Mesothelial cell of epicardium (in vitro differentiated cells): ENCODE results near the gene SCMH1. TPM values are rescaled to one million over a fixed set of nuclear protein-coding genes. Genes with fewer than 3 reads are reported as not detected.

ENCODE experiments used
- DNase-seq, 2 experiments: peaks; one replicate each; pipeline ENCODE4 v3.0.0; 2021; ENCODE audit warnings: low spot score in 2 of 2; ENCODE audit not compliant: unreplicated experiment in 2 of 2
- H3K27ac Mint-ChIP-seq: 2 replicates; pipeline ENCODE4 v1.8.0; 2021; ENCODE audit warnings: mixed read lengths
- H3K27me3 Mint-ChIP-seq: 2 replicates; pipeline ENCODE4 v1.8.0; 2021; ENCODE audit warnings: low read depth, mixed read lengths
- H3K36me3 Mint-ChIP-seq: 2 replicates; pipeline ENCODE4 v1.8.0; 2021; ENCODE audit warnings: mixed read lengths
- H3K4me1 Mint-ChIP-seq: 2 replicates; pipeline ENCODE4 v1.8.0; 2021; ENCODE audit warnings: mixed read lengths
- H3K4me3 Mint-ChIP-seq: 2 replicates; pipeline ENCODE4 v1.8.0; 2021; ENCODE audit warnings: mild to moderate bottlenecking, moderate library complexity, mixed read lengths
- H3K9me3 Mint-ChIP-seq: 2 replicates; pipeline ENCODE4 v1.8.0; 2021; ENCODE audit warnings: mixed read lengths
- CTCF ChIP-seq: fragments of 200-600 bp; sonication (generic); IDR thresholded peaks from one replicate; pipeline ENCODE4 v1.5.0; 2021; ENCODE audit warnings: antibody characterized with exemption; ENCODE audit not compliant: unreplicated experiment
- total RNA-seq: library from RNA; stranded (reverse); gene quantifications from 3 replicates; pipeline ENCODE4 v1.2.1, GENCODE V29; 2021

The SCMH1 gene
- total RNA-seq, 1 donor from 2014 or later: 59.1 TPM

GRCh38 chr1:41097105-41097504, 145.0 kb downstream of the SCMH1 start:
- no peaks in the 10 kb centered on the region for H3K27me3 Mint-ChIP-seq
- H3K36me3 Mint-ChIP-seq: peaks cover 3% of the 10 kb centered on the region
- peaks cover 16% of the 10 kb centered on the region for H3K4me1 Mint-ChIP-seq
- H3K27ac Mint-ChIP-seq: no peak overlapping the region
- no peak for DNase-seq
- TF ChIP-seq CTCF: no peak
- H3K4me3 Mint-ChIP-seq: no peak overlapping the region
- no peaks in the 10 kb centered on the region for H3K9me3 Mint-ChIP-seq

- no peak overlapping the region for H3K4me3 Mint-ChIP-seq
- DNase-seq: no peak
- no peak overlapping the region for H3K27ac Mint-ChIP-seq
- peaks cover 4% of the 10 kb centered on the region for H3K4me1 Mint-ChIP-seq
- no peak for TF ChIP-seq CTCF
- no peaks in the 10 kb centered on the region for H3K27me3 Mint-ChIP-seq
- H3K36me3 Mint-ChIP-seq: peaks cover 20% of the 10 kb centered on the region
- no peaks in the 10 kb centered on the region for H3K9me3 Mint-ChIP-seq
These were observed 148.3 kb downstream of the SCMH1 start for GRCh38 chr1:41093826-41094225.

- DNase-seq: no peak
- TF ChIP-seq CTCF: no peak
- no peaks in the 10 kb centered on the region for H3K4me1 Mint-ChIP-seq
- H3K27me3 Mint-ChIP-seq: no peaks in the 10 kb centered on the region
- no peaks in the 10 kb centered on the region for H3K9me3 Mint-ChIP-seq
- H3K27ac Mint-ChIP-seq: no peak overlapping the region
- no peak overlapping the region for H3K4me3 Mint-ChIP-seq
- peaks cover 34% of the 10 kb centered on the region for H3K36me3 Mint-ChIP-seq
These were observed 155.2 kb downstream of the SCMH1 start for GRCh38 chr1:41086921-41087320.

- no peak for TF ChIP-seq CTCF
- H3K27me3 Mint-ChIP-seq: no peaks in the 10 kb centered on the region
- peaks cover 54% of the 10 kb centered on the region for H3K36me3 Mint-ChIP-seq
- DNase-seq: no peak
- no peak overlapping the region for H3K4me3 Mint-ChIP-seq
- no peak overlapping the region for H3K27ac Mint-ChIP-seq
- H3K4me1 Mint-ChIP-seq: no peaks in the 10 kb centered on the region
- peaks cover 29% of the 10 kb centered on the region for H3K9me3 Mint-ChIP-seq
These were observed 163.5 kb downstream of the SCMH1 start for GRCh38 chr1:41078616-41079015.

GRCh38 chr1:41078193-41078592, 163.9 kb downstream of the SCMH1 start:
- no peaks in the 10 kb centered on the region for H3K27me3 Mint-ChIP-seq
- DNase-seq: no peak
- peaks cover 29% of the 10 kb centered on the region for H3K9me3 Mint-ChIP-seq
- H3K4me3 Mint-ChIP-seq: no peak overlapping the region
- TF ChIP-seq CTCF: no peak
- H3K4me1 Mint-ChIP-seq: no peaks in the 10 kb centered on the region
- no peak overlapping the region for H3K27ac Mint-ChIP-seq
- peaks cover 55% of the 10 kb centered on the region for H3K36me3 Mint-ChIP-seq

- DNase-seq: no peak
- H3K27me3 Mint-ChIP-seq: no peaks in the 10 kb centered on the region
- no peak overlapping the region for H3K27ac Mint-ChIP-seq
- no peaks in the 10 kb centered on the region for H3K4me1 Mint-ChIP-seq
- H3K36me3 Mint-ChIP-seq: peaks cover 47% of the 10 kb centered on the region
- no peak overlapping the region for H3K4me3 Mint-ChIP-seq
- TF ChIP-seq CTCF: no peak
- peaks cover 19% of the 10 kb centered on the region for H3K9me3 Mint-ChIP-seq
These were observed 168.1 kb downstream of the SCMH1 start for GRCh38 chr1:41073971-41074370.
